GM20000 (cell line): ENCODE results near the gene SLC6A8.

ENCODE experiments used
- DNase-seq: peaks from one replicate; pipeline ENCODE4 v3.0.0; 2012; ENCODE audit warnings: low spot score
- CTCF ChIP-seq: IDR thresholded peaks from 2 replicates; pipeline ENCODE4 v1.5.1; 2012; ENCODE audit warnings: mild to moderate bottlenecking, control low read depth; ENCODE audit errors: extremely low read depth, missing control alignments

Gene SLC6A8

GRCh38 chrX:153684467-153685155 is 3.1 kb upstream of the SLC6A8 start:
- no peak for DNase-seq
- TF ChIP-seq CTCF = no peak

DNA sequence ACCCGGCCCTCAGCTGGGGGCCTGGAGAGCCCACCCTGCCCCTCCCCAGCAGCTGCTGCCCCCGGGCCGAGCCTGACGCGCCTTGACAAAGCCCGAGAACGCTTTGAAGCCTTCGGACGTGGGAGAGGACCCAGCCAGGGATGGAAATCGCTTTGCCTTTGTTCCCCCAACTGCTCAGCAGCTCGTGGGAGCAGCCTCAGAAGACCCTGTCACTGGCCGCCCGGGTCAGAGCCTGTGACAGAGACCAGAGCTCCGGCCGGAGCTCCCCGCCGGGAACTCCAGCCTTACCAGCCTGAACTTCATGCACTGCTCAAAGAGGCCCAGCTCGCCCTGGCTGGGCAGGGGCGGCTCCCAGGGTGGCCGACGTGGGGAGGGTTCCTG is 2.6 kb upstream of the SLC6A8 start:
- no peak for DNase-seq
- no peak for TF ChIP-seq CTCF

DNA sequence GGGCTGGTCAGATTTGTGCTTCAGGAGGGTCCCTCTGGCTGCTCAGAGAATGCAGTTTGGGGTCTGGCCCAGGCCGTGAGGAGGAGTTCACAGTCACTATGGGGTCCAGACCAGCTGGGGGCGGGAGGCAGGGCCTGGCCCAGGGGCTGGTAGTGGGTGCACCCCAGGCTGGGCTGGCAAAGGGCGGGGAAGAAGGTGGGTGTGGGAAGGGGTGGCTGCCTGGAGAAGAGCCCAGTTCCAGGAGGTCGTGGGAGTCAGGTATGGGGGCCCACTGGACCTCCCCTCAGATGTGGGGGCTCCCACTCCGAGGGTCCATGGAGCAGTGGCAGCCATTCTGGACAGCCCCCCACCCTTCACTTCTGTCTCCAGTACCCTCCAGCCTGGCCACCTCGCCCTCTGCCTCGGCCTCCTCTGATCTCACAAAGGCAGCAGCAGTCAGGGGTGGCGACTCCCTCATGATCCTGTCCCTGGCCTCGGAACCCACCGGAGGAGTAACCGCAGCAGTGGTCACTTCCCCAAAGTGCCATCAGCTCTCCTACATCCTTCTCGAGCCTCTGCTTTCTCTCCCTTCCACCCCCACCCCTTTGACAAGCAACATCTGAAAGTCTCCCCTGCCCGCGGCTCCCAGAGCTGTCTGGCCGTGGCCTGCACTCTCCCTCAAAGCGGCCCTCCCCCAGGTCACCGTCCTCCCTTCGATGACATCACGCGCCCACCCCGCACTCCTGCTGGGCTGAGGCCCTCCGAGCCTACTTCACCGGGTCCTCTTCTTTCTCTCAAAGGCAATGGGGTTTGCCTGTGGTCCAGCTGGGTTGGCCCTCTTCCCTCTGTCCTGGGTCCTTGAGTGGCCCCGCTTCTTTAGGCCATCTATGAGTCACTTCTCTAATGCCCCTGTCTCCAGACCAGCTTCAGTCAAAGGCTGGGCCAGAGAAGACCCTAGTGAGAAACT is 1.7 kb upstream of the SLC6A8 start:
- no peak for TF ChIP-seq CTCF
- DNase-seq = no peak

- DNase-seq = no peak
- no peak for TF ChIP-seq CTCF
These were observed 1.0 kb upstream of the SLC6A8 start for GRCh38 chrX:153686711-153687110.

GRCh38 chrX:153688071-153688470 is 345 bp downstream of the SLC6A8 start:
- no peak for TF ChIP-seq CTCF
- DNase-seq = no peak

GRCh38 chrX:153688506-153688905 is 780 bp downstream of the SLC6A8 start:
- TF ChIP-seq CTCF = no peak
- no peak for DNase-seq

DNA sequence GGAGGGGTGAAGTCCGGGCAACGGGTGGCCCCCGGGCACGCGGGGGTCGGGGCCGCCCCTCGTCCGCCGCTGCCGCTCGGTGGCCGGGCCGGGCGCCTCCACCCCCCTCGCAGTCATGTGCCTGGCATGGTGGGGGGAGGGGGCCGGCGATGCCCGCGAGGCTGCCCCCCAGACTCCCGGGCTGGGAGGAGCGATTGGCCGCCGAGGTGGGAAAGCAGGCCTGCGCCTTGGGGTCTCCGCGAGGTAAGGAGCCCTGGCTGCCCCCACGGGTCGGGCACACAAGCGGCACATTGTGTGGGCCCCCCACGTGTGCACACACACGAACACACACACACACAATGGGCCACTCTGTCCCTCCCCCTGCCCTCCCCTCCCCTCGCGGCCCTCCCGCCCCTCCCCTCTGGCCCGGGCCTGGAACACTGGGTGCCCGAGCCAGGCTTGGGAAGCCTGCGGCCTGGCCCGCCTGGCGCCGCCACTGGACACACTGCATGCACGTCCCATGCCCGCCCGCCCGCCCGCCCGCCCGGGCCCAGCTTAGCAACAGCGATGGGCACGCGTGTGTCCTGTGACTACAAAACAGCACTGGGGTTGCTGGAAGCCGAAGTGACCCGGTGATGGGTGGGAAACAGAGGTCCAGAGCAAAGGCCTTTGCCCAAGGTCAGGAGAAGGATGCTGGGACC is 1.3 kb downstream of the SLC6A8 start:
- TF ChIP-seq CTCF = no peak
- DNase-seq = no peak
